Natural killer cell (primary cell): ENCODE results near the gene SIX5. TPM values are rescaled to one million over a fixed set of nuclear protein-coding genes. Genes with fewer than 3 reads are reported as not detected.
A peak's percentile ranks its signal among the peaks of the same experiment; 100 is the strongest.

ENCODE experiments used
- ATAC-seq, 3 donors: fragments of 150-1000 bp in 2 of 3; fragments of 200-7000 bp in 1 of 3; cut with Tn5 transposase; 1 replicate in 1 of 3; 2 replicates in 2 of 3; pipeline ENCODE4 v1.10.0; 2021; ENCODE audit warnings: mild to moderate bottlenecking in 2 of 3, moderate library complexity in 2 of 3
- DNase-seq, 2 donors: peaks; one replicate each; pipeline versions ENCODE4 v3.0.0 to v3.0.0-alpha.2; 2013 to 2021; ENCODE audit warnings: mixed read lengths in 1 of 2
- H3K27ac ChIP-seq: one replicate; pipeline ENCODE4 v1.5.1; 2013; ENCODE audit warnings: mild to moderate bottlenecking, low read length
- H3K27me3 ChIP-seq: one replicate; pipeline ENCODE4 v1.6.1; 2013; ENCODE audit warnings: low read length; ENCODE audit not compliant: control insufficient read depth, insufficient read depth
- H3K36me3 ChIP-seq: one replicate; pipeline ENCODE4 v1.6.1; 2013; ENCODE audit warnings: low read length; ENCODE audit not compliant: control insufficient read depth, insufficient read depth
- H3K4me1 ChIP-seq: one replicate; pipeline ENCODE4 v1.6.1; 2013; ENCODE audit warnings: low read length; ENCODE audit not compliant: control insufficient read depth, insufficient read depth
- H3K4me3 ChIP-seq: one replicate; pipeline ENCODE4 v1.5.1; 2013; ENCODE audit warnings: low read length
- H3K9me3 ChIP-seq: one replicate; pipeline ENCODE4 v1.6.1; 2013; ENCODE audit warnings: low read length; ENCODE audit not compliant: control insufficient read depth, insufficient read depth
- H3K27ac Mint-ChIP-seq, 2 donors: one replicate each; pipeline ENCODE4 v1.8.0; 2022; ENCODE audit warnings: mild to moderate bottlenecking in 2 of 2, mixed read lengths in 2 of 2, moderate library complexity in 1 of 2
- H3K27me3 Mint-ChIP-seq, 2 donors: one replicate each; pipeline ENCODE4 v1.8.0; 2022; ENCODE audit warnings: low read depth in 2 of 2, mixed read lengths in 2 of 2
- H3K36me3 Mint-ChIP-seq: one replicate; pipeline ENCODE4 v1.8.0; 2022; ENCODE audit warnings: mixed read lengths
- H3K4me1 Mint-ChIP-seq, 2 donors: one replicate each; pipeline ENCODE4 v1.8.0; 2022; ENCODE audit warnings: mixed read lengths in 2 of 2
- H3K4me3 Mint-ChIP-seq: one replicate; pipeline ENCODE4 v1.8.0; 2022; ENCODE audit warnings: mild to moderate bottlenecking, moderate library complexity, mixed read lengths
- H3K9me3 Mint-ChIP-seq, 2 donors: one replicate each; pipeline ENCODE4 v1.8.0; 2022; ENCODE audit warnings: mixed read lengths in 2 of 2
- CTCF ChIP-seq: fragments of 200-600 bp; IDR thresholded peaks from one replicate; pipeline ENCODE4 v1.8.0; 2022; ENCODE audit warnings: antibody characterized with exemption
- WGBS: methylation state at CpG from one replicate; pipeline ENCODE4 v1.1.7; 2013; ENCODE audit warnings: missing lambda C conversion rate; ENCODE audit not compliant: insufficient coverage; 5-methylcytosine and 5-hydroxymethylcytosine counted together
- intact Hi-C: fragments of 100-400 bp; cut with micrococcal nuclease; formaldehyde crosslinking; loops from one replicate; pipeline ENCODE4 v1.14.2; 2022
- total RNA-seq, 4 donors: library from RNA; stranded (reverse); fragments of 120-200 nt in 1 of 4; gene quantifications; one replicate each; pipeline versions ENCODE4 v1.2.3 to v1.2.4, GENCODE V29; 2013 to 2022

SIX5 gene
- total RNA-seq, 3 donors from 2014 or later (not counting 1 experiment from before 2014, with no cell fraction given), result 2.1 to 3.3 (median 3.1) TPM

GRCh38 chr19:45764945-45765701, 3.9 kb downstream of the SIX5 start:
- Mint-ChIP-seq H3K4me3 (peak overlapping the region; percentile 35), H3K9me3 (no peaks in the 10 kb centered on the region), H3K27ac (no peak overlapping the region), H3K36me3 (no peaks in the 10 kb centered on the region), H3K4me1 (peaks cover under 1 to 13% of the 10 kb centered on the region in 2 donors), H3K27me3 (peaks cover 0 to 7% of the 10 kb centered on the region in 2 donors)
- Histone ChIP-seq H3K9me3 (no peaks in the 10 kb centered on the region), H3K27ac (no peak overlapping the region), H3K4me1 (peaks cover 22% of the 10 kb centered on the region), H3K4me3 (no peak overlapping the region), H3K27me3 (peaks cover 11% of the 10 kb centered on the region), H3K36me3 (no peaks in the 10 kb centered on the region)
- intact Hi-C loops, result no loop called here
- ATAC-seq (no peak), DNase-seq (no peak)
- 77% methylated on average over 19 of the region's 21 CpGs for WGBS
- TF ChIP-seq CTCF, result no peak

- Mint-ChIP-seq H3K36me3 (no peaks in the 10 kb centered on the region), H3K4me1 (peaks cover 0 to 8% of the 10 kb centered on the region in 2 donors), H3K4me3 (no peak overlapping the region), H3K27me3 (peaks cover 0 to 8% of the 10 kb centered on the region in 2 donors), H3K27ac (no peak overlapping the region), H3K9me3 (no peaks in the 10 kb centered on the region)
- Histone ChIP-seq H3K36me3 (no peaks in the 10 kb centered on the region), H3K4me1 (peaks cover 16% of the 10 kb centered on the region), H3K27me3 (peaks cover 11% of the 10 kb centered on the region), H3K27ac (no peak overlapping the region), H3K9me3 (no peaks in the 10 kb centered on the region), H3K4me3 (no peak overlapping the region)
- ATAC-seq (no peak), DNase-seq (no peak)
- intact Hi-C loops, result no loop called here
- TF ChIP-seq CTCF, result no peak
- 81% methylated on average over 6 of the region's 6 CpGs for WGBS
Measured at GRCh38 chr19:45764475-45764874, 4.6 kb downstream of the SIX5 start.

- Mint-ChIP-seq H3K4me1 (peaks cover 0 to 1% of the 10 kb centered on the region in 2 donors), H3K4me3 (no peak overlapping the region), H3K27me3 (peaks cover 0 to 10% of the 10 kb centered on the region in 2 donors), H3K36me3 (no peaks in the 10 kb centered on the region), H3K27ac (no peak overlapping the region), H3K9me3 (no peaks in the 10 kb centered on the region)
- Histone ChIP-seq H3K27ac (no peak overlapping the region), H3K4me1 (peaks cover 11% of the 10 kb centered on the region), H3K27me3 (peaks cover 11% of the 10 kb centered on the region), H3K36me3 (no peaks in the 10 kb centered on the region), H3K9me3 (no peaks in the 10 kb centered on the region), H3K4me3 (no peak overlapping the region)
- no peak for ATAC-seq
- DNase-seq, result no peak
- 70% methylated on average over 27 of the region's 27 CpGs for WGBS
- intact Hi-C loops, result no loop called here
- TF ChIP-seq CTCF, result no peak
Measured at GRCh38 chr19:45763691-45764294, 5.3 kb downstream of the SIX5 start.
